NK-92 (cell line): ENCODE measurements around the gene MNT.

Experiments
- DNase-seq: peaks from one replicate; lab custom pipeline; 2025; ENCODE audit not compliant: unreplicated experiment; lab: John Stamatoyannopoulos, UW

The MNT gene

DNA sequence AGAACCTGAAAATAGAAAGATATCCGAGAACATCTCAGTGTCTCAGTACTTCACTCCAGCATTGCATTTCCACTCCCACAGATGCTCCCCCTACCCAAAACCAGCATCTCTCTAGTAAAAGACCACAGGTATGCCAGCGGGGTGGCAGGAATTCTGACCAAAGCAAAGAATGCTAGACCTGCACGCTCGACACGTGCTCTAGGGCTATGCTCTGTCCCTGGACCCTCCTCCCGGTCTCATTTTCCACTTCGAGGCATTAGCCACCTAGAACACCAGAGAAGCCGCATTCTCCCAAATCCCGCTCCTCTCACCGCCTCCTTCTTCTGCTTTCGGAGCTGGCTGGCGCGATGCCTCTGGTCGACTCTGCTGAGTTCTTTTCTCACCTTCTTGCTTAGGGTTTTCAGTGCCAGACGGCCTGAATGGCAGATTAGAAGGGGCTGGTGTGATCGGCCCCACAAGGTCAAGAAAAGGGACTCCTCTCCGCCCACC, 65.1 kb downstream of the MNT start:
- no peak for DNase-seq
